HG02610 (cell line): ENCODE measurements around the gene PRDM16.

ENCODE experiments used
- ATAC-seq: cut with Tn5 transposase; IDR thresholded peaks from one replicate; pipeline ENCODE4 v1.9.1; 2021; ENCODE audit warnings: mild to moderate bottlenecking, moderate library complexity; ENCODE audit not compliant: unreplicated experiment

PRDM16 gene

GRCh38 chr1:3327389-3327702, 258.3 kb downstream of the PRDM16 start:
- no peak for ATAC-seq

DNA sequence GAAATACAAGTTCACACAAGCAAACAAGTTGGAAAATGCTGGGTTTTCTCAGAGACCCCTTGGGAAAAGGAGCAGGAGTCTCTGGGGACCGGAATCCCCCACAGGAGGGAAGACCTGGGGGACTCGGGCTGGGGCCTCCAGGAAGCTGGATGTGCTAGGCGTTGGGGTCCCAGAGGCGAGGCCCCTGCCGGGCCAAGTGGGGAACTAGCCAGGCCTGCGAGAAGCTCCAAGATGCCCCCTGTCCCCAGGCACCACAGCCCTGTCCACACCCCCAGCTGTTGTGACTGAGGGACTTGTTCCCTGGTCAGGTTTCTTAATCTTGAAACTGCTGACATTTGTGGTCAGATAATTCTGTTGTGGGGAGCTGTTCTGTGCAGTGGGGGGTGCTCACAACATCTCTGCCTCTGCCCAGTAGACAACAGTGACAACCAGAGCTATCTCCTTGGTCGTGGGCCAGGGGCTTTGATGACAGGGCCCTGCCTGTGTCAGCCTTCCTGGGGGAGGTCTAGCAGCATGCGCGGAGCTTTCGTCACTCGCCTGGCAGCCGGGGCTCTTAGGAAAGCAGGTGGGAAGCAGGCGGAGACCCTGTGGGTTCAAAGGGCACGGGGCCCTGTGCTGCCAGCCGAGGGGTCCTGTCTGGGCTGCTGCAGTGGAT, 259.1 kb downstream of the PRDM16 start:
- no peak for ATAC-seq

- no peak for ATAC-seq
Measured at GRCh38 chr1:3329640-3330281, 260.8 kb downstream of the PRDM16 start.

GRCh38 chr1:3330771-3331245, 261.8 kb downstream of the PRDM16 start:
- ATAC-seq, result no peak

DNA sequence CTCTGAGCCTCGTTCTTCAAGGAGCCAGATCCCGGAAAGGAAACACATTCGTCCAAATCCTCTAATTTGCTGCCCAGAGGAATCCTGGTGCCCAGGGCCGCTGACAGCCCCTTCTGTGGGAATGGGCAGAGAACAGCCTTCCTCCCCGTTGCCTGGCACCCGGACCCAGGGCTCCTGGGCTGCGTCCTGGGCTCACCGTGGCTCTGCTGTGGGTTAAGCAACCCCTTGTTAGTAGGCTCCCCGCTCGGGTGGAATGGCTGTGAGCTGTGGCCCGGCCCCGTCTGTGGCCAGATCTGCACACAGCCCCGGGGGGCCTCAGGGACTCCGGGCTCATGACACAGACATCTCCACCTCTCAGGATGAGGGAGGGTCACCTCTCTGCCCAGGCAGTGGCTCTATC, 262.6 kb downstream of the PRDM16 start:
- ATAC-seq, result no peak

DNA sequence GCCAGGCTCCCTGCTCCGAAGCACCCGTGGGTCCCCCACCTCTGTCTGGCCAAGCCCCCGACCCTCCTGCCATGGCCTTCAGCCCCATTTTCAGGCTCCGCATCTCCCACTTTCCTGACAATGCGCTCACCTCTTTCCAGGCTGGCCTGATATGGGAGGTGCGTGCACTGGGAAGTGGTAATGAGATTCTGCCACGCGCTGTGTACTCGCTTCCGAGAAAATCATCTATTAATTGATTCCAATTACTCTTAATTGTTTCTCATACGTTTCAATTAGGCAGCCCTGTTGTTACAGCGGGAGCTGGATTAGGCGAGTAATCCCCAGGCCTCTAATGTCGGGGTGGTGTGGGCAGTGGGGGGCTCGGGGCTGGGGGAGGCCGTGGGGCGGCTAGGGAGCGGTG, 263.0 kb downstream of the PRDM16 start:
- ATAC-seq, result no peak

DNA sequence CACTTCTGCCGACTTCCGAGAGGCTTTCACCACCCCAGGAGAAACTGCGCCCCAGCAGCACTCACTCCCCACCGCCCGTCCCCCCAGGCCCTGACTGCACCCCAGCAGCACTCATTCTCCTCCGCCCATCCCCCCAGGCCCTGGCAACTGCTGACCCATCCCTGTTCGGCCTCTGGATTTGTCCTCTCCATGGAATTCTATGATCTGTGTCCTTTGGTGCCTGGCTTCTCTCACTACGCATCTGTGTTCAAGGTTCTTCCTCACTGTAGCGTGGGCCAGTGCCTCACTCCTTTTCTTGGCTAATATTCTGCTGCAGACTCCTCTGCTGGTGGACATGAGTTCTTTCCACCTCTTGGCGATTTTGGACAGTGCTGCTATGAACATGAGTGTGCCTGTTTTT, 263.7 kb downstream of the PRDM16 start:
- no peak for ATAC-seq

DNA sequence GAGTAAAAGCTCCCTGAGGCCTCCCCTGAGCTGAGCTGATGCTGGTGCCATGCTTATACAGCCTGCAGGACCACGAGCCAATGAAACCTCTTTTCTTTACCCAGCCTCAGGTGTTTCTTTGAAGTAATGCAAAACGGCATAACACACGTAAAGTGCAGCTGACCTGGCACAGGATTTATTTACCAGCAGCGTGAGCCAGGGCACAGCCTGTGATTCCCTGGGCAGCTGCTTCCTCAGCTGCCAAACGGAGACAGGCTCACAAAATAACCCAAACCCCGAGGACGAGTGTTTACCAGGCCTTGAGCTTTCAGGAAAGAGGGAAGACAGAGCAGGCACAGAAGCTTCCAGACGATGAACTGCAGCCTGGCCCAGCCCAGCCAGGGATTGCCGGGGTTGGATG, 264.9 kb downstream of the PRDM16 start:
- ATAC-seq, result no peak

DNA sequence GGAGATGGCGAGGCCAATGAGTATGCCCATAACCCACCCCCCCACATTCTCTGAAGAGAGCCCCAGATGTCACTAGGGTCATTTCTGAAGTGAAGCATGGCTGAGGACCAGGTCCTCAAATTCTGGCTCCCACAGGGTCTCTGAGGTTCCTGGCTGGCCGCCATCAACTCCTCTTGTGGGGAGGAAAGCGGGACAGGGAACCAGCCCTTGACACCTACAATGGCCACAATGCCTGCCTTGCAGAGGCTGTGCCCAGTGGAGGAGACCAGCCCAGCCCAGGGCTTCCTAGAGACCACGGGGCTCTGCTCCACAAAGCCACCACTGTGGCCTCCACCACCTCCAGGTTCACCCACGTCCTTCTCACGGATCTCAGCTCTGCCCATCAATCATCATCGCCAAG, 265.4 kb downstream of the PRDM16 start:
- no peak for ATAC-seq

DNA sequence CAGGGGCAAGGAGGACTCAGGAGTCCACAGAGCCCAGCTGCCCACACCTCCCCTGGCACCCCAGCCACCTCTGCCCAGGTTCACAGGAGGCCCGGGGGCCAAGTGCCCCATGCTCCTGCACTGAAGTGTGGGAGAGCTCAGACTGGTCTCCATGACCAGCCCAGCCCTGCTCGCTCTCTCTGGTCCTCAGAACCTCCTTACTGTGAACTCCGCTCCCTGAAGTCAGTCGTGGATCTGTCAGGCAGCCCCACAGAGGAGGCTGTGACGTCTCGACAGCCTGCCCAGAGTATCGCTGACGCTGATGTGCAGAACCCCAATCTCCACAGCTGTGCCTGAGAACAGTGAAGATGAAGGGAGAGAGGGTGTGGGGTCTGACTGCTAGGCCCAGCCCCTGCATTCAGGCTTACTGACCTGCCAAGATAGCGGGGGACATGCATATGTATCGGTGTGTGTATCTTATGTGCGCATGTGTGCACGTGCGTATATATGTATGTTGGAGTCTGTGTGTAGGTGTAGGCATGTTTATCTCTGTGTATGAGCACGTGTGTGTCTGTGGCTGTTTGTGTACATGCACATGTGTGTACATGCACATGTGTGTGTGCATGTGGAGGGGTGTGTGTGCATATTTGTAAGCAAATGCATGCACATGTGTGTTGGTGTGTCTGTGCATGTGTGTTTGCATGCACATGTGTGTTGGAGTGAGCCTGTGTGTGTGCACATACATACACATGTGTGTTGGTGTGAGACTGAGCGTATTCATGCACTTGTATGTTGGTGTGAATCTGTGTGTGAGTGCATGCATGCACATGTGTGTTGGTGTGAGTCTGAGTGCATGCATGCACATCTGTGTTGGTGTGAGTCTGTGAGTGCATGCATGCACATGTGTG, 267.0 kb downstream of the PRDM16 start:
- ATAC-seq, result no peak

DNA sequence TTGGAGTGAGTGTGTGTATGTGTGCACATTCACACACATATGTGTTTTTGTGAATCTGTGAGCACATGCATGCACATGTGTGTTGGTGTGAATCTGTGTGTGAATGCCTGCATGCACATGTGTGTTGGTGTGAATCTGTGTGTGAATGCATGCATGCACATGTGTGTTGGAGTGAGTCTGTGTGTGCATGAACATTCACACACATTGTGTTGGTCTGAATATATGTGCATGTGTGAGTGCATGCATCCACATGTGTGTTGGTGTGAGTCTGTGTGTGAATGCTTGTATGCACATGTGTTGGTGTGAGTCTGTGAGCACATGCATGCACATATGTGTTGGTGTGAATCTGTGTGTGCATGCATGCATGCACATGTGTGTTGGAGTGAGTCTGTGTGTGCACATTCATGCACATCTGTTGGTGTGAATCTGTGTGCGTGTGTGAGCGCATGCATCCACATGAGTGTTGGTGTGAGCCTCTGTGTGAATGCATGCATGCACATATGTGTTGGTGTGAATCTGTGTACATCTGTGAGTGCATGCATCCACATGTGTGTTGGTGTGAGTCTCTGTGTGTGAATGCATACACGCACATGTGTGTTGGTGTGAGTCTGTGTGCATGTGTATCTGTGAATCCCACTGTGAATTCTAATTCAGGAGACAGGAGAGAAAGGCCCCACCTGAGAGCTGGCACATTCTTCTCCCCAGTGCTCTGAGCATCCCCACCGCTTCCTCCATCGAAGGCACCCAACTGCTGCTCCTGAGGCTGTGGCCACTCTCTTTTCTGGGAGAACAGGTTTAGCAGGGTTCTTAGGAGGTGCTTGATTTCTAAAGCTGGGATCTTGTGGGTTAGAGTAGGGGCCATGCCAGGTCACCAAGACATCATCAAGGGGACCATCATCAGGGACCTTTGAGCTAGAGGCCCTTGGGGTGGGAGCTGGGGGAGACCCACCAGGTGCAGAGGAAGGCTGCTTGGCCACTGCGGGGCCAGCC, 267.9 kb downstream of the PRDM16 start:
- no peak for ATAC-seq

GRCh38 chr1:3337798-3338724, 269.1 kb downstream of the PRDM16 start:
- ATAC-seq, result no peak

DNA sequence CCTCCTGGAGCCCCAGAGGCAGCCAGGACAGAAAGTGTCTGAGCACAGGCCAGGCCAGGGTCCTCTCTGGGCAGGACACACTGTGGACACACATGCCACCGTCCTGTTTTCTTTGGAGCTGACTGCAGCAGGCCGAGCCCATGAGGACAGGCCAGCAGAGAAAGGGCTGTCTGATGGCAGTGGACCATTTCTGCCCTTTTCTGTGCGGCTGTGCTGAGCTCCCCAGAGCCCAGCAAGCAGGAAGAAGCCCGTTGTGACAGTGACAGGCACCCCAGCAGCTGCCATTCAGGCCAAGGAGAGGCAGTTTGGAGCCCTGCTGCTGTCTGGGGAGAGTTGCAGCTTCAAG, 269.7 kb downstream of the PRDM16 start:
- no peak for ATAC-seq

DNA sequence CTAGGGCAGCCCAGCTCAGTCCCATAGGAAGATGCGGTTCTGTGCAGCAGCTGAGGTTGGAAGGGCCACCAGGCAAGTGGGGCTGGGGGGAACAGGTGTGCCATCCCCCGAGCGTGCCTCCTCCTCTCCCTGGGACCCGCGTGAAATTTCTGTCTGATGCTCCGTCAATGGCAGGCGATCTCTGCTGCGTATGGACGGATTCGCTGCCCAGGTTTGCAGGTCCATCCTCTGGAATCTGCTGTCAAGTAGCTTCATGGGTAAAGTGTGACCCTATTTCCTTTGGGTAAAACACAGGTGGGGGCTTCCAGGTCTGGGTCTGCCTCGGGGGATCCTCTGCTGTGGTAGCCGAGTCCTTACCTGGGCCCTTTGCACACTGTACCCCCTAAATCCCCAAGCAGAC, 270.9 kb downstream of the PRDM16 start:
- no peak for ATAC-seq

DNA sequence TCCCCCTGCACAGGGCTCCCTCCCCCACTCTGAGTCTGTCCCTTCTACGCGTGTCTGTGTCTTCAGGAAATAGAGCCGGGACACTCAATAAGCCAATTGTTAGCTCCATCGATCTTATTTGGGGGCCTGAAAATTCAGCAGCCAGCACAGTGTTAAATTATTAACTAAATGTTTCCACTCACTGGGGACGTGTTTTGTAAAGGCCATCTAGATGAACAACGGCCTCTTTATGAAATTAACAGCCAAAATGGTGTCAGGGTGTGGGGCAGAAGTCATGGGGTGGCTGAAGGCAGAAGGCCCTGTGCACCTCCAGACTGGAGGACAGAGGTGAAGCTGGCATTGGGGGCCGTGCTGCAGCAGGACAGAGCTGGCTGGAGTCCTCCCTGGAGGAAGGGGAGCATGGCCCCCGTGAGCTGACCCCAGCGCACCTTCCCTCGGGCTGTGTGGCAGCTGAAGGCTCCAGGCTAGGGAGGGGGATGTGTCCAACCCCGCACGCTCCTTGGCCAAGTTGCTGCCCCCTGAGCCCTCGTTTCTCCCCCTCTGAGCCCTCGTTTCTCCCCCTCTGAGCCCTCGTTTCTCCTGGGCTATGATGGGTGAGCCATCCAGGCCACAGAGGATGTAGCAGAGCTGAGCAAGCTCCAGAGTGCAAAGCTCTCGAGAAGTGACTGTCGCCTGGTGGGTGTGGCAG, 271.7 kb downstream of the PRDM16 start:
- no peak for ATAC-seq

GRCh38 chr1:3341236-3341994, 272.4 kb downstream of the PRDM16 start:
- ATAC-seq, result no peak

GRCh38 chr1:3342960-3343359, 274.0 kb downstream of the PRDM16 start:
- ATAC-seq, result no peak

GRCh38 chr1:3344395-3344794, 275.4 kb downstream of the PRDM16 start:
- no peak for ATAC-seq
